ENCODE measurements around the gene IGFBP6.

Gene IGFBP6

DNA sequence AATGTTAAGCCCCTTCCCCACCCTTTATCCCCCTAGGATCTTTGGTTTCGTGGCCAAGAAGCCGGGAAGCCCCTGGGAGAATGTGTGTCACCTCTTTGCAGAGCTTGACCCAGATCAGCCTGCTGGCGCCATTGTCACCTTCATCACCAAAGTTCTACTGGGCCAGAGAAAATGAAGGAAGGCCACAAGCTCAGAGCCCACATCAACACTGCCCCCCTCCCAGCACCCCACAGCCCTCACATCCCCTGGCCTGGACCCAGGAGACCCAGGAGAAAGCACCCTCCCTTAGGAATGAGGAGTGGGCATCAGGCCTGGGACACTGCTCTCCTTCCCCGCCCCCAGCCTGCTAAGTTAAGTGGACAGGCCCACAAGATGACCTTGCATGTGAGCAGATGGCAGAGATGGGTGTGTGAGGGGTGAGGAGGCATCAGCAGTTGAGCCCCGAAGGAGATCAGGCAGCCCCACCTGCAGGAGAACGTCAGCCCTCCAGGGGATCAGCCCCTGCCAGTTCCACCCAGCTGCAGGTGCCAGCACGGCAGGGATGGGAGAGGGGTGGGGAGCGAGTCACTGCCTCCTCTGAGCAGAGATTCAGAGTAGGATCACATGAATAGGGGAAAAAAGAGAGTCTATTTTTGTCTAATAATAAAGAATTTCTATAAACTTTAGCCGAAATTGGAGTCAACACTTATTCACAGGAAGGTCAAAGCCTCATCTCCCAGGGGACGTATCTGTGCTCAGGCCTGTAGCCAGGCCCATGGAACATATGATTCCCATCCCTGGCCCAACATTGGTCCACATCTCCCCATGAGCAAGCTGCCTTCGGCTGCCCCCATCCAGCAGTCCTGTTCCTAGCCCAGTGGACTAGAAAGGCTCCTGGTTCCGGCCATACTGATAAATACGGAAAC is 33.5 kb upstream of the IGFBP6 start:
- ChIA-PET CTCF (interaction anchor here (0.6 to 17.4 kb wide), 12 partner anchors 9 to 205 kb away, joined by 3 to 361 read pairs (median 14); partner anchors contain the start of genes ESPL1, IGFBP6, SOAT2 and SPRYD3), POLR2A (no interaction called here)
- Histone ChIP-seq H3K36me3 (ENCODE audit: control insufficient read depth in 4 of 4, insufficient read depth in 4 of 4, low read length in 3 of 4) (peaks cover 2 to 30% (median 14%) of the 10 kb centered on the region in 4 experiments), H3K27ac (ENCODE audit: insufficient read depth in 1 of 2, low read depth in 1 of 2, low read length in 2 of 2, poor library complexity in 1 of 2, severe bottlenecking in 2 of 2) (no peak overlapping the region), H3K27me3 (replicated peaks in 2 of 5; ENCODE audit: control insufficient read depth in 4 of 5, insufficient read depth in 5 of 5, low read length in 4 of 5) (no peaks in the 10 kb centered on the region), H3K9me3 (ENCODE audit: control extremely low read depth in 1 of 5, control insufficient read depth in 4 of 5, insufficient read depth in 2 of 5, low read depth in 1 of 5, low read length in 4 of 5) (no peaks in the 10 kb centered on the region), H3K4me3 (ENCODE audit: control insufficient read depth in 1 of 7, extremely low read depth in 1 of 7, insufficient read depth in 4 of 7, low read depth in 2 of 7, low read length in 6 of 7) (no peak overlapping the region), H3K4me1 (ENCODE audit: control extremely low read depth in 1 of 4, control insufficient read depth in 4 of 4, insufficient read depth in 4 of 4, low read length in 3 of 4) (peaks cover 0 to 6% (median 0%) of the 10 kb centered on the region in 4 experiments)
- DNase-seq: no peak
- 93% methylated on average over 8 of the region's 13 CpGs for WGBS (ENCODE audit: insufficient coverage)

DNA sequence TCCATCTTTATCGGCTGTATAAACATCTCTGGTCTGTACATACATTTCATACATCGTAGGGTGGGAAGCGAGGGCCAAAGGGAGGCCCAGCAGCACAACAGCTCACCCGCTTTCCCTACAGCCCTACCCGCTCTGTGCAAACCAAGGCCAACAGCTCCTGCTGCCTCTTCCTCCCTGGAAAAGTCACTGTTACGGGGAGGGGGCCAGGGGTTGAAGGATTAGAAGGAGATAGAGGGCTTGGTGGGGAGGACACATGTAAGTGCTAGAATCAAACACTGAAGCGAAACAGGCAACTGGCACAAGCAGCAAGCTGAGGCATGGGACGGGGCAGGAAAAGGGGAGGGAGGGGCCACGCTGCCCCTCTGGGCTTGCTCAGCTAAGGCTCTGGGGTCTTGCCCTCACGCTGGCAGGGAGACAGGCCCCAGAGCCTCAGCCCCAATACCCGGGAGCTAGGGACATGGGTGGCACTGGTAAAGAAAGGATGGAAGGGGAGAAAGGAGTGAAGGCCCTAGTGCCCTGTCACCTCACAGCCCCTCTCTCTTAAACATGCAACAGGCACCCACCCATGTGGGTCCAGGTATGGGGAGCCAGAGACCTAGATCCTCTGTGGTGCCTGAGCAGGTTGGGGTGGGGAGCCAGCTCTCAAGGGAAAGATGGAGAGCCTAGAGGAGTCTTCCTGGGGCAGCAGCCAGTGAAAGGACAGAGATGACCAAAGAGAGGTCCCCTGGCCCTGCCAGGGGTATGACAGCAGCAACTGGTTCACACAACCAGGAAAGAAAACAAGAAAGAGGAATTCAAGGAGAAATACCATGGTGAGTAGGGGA is 32.6 kb upstream of the IGFBP6 start:
- ChIA-PET CTCF (interaction anchor here (0.7 to 17.4 kb wide), 13 partner anchors 8 to 204 kb away, joined by 3 to 361 read pairs (median 10); partner anchors contain the start of genes ESPL1, IGFBP6, SOAT2 and SPRYD3), POLR2A (no interaction called here)
- peaks cover 0 to 6% (median 0%) of the 10 kb centered on the region in 4 experiments for H3K4me1 ChIP-seq (ENCODE audit: control extremely low read depth in 1 of 4, control insufficient read depth in 4 of 4, insufficient read depth in 4 of 4, low read length in 3 of 4)
- H3K27ac ChIP-seq (ENCODE audit: insufficient read depth in 1 of 2, low read depth in 1 of 2, low read length in 2 of 2, poor library complexity in 1 of 2, severe bottlenecking in 2 of 2): no peak overlapping the region
- no peak overlapping the region for H3K4me3 ChIP-seq (ENCODE audit: control insufficient read depth in 1 of 7, extremely low read depth in 1 of 7, insufficient read depth in 4 of 7, low read depth in 2 of 7, low read length in 6 of 7)
- H3K9me3 ChIP-seq (ENCODE audit: control extremely low read depth in 1 of 5, control insufficient read depth in 4 of 5, insufficient read depth in 2 of 5, low read depth in 1 of 5, low read length in 4 of 5): no peaks in the 10 kb centered on the region
- DNase-seq: no peak
- H3K27me3 ChIP-seq (replicated peaks in 2 of 5; ENCODE audit: control insufficient read depth in 4 of 5, insufficient read depth in 5 of 5, low read length in 4 of 5): no peaks in the 10 kb centered on the region
- H3K36me3 ChIP-seq (ENCODE audit: control insufficient read depth in 4 of 4, insufficient read depth in 4 of 4, low read length in 3 of 4): peaks cover 2 to 35% (median 15%) of the 10 kb centered on the region in 4 experiments
- WGBS (ENCODE audit: insufficient coverage): 96% methylated on average over 4 of the region's 11 CpGs

DNA sequence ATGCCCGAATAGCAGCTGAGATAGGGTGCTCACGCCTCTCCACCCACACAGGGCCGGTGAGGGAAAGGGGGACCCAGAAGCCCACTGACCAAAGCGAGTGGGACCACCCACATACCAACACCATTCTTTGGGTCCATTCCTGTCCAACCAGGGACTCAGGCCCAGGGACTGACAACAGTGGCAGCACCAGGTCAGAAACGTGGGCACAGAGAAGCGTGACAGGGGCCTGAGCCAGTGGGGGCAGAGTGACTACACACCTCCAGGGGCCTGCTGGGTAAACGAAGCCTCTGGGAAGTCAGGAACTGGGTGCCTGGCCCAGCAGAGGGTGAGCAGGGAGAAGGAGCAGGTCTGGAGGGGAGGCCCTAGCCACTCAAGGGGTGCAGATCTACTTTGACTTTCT is 32.0 kb upstream of the IGFBP6 start:
- ChIA-PET POLR2A (interaction anchor here (1.4 kb wide), 1 partner anchor 14 kb away, joined by 6 read pairs; the partner anchor contains the start of gene SPRYD3), CTCF (interaction anchor here (0.8 to 17.4 kb wide), 21 partner anchors 8 to 222 kb away, joined by 3 to 361 read pairs (median 5); partner anchors contain the start of genes CSAD, ESPL1, IGFBP6 and SOAT2)
- Histone ChIP-seq H3K4me3 (ENCODE audit: control insufficient read depth in 1 of 7, extremely low read depth in 1 of 7, insufficient read depth in 4 of 7, low read depth in 2 of 7, low read length in 6 of 7) (no peak overlapping the region), H3K27ac (ENCODE audit: insufficient read depth in 1 of 2, low read depth in 1 of 2, low read length in 2 of 2, poor library complexity in 1 of 2, severe bottlenecking in 2 of 2) (no peak overlapping the region), H3K36me3 (ENCODE audit: control insufficient read depth in 4 of 4, insufficient read depth in 4 of 4, low read length in 3 of 4) (peaks cover 2 to 35% (median 16%) of the 10 kb centered on the region in 4 experiments), H3K27me3 (replicated peaks in 2 of 5; ENCODE audit: control insufficient read depth in 4 of 5, insufficient read depth in 5 of 5, low read length in 4 of 5) (no peaks in the 10 kb centered on the region), H3K9me3 (ENCODE audit: control extremely low read depth in 1 of 5, control insufficient read depth in 4 of 5, insufficient read depth in 2 of 5, low read depth in 1 of 5, low read length in 4 of 5) (no peaks in the 10 kb centered on the region), H3K4me1 (ENCODE audit: control extremely low read depth in 1 of 4, control insufficient read depth in 4 of 4, insufficient read depth in 4 of 4, low read length in 3 of 4) (peaks cover 0 to 6% (median 0%) of the 10 kb centered on the region in 4 experiments)
- DNase-seq: no peak
- WGBS (ENCODE audit: insufficient coverage): 88% methylated on average over 3 of the region's 7 CpGs

DNA sequence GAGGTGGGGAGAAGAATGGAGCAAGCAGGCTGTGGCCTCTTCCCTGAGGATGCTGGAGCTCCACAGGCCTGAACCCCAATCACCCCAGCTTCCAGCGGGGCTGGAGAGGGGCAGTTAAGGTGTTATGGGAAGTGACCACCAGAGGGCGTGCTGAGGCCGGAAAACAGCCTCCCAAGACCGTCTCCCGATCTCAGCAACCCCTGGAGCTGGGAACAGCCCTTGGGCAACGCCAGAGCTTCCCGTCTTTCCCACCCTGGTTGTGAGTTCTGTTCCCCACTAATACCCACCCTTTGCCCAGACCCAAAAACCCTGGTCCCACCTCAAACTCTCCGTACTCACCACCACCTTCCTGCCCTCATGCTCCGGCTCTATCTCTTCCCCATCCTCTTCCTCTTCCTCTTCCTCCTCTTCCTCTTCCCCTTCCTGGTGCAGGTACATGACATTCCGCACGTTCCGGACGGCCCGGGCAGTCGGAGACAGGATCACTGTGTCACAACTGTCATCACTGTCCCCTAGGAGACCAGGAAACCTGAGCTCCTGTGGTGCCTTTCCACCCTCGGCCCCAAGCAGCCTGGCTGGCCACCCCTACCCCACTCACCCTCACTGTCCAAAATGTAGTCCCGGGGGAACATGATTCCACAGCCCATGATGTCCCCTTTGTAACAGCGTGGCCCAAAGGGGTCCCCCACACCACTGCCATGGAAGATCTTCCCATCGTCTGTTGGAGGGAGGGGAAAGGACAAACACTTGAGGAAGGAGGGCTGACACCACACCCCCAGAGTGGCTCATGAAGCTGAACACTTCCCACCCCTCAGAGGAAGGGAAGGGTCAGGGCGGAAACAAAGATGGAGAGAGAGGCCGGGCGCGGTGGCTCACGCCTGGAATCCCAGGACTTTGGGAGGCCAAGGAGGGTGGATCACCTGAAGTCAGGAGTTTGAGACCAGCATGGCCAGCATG is 31.2 kb upstream of the IGFBP6 start:
- DNase-seq: peak; percentile 52 to 60 (median 53)
- peaks cover 2 to 41% (median 22%) of the 10 kb centered on the region in 4 experiments for H3K36me3 ChIP-seq (ENCODE audit: control insufficient read depth in 4 of 4, insufficient read depth in 4 of 4, low read length in 3 of 4)
- WGBS (ENCODE audit: insufficient coverage): 30% methylated on average over 17 of the region's 24 CpGs
- no peaks in the 10 kb centered on the region for H3K9me3 ChIP-seq (ENCODE audit: control extremely low read depth in 1 of 5, control insufficient read depth in 4 of 5, insufficient read depth in 2 of 5, low read depth in 1 of 5, low read length in 4 of 5)
- POLR2A ChIA-PET: interaction anchor here (0.6 to 1.4 kb wide), 4 partner anchors 13 to 183 kb away, joined by 3 to 9 read pairs (median 6); partner anchors contain the start of gene SPRYD3
- CTCF ChIA-PET: interaction anchor here (0.8 to 17.4 kb wide), 24 partner anchors 9 to 222 kb away, joined by 3 to 361 read pairs (median 5); partner anchors contain the start of genes CSAD, ESPL1, IGFBP6 and SOAT2
- no peaks in the 10 kb centered on the region for H3K27me3 ChIP-seq (replicated peaks in 2 of 5; ENCODE audit: control insufficient read depth in 4 of 5, insufficient read depth in 5 of 5, low read length in 4 of 5)
- peaks cover 0 to 9% (median 0%) of the 10 kb centered on the region in 4 experiments for H3K4me1 ChIP-seq (ENCODE audit: control extremely low read depth in 1 of 4, control insufficient read depth in 4 of 4, insufficient read depth in 4 of 4, low read length in 3 of 4)
- H3K27ac ChIP-seq (ENCODE audit: insufficient read depth in 1 of 2, low read depth in 1 of 2, low read length in 2 of 2, poor library complexity in 1 of 2, severe bottlenecking in 2 of 2): no peak overlapping the region
- H3K4me3 ChIP-seq (ENCODE audit: control insufficient read depth in 1 of 7, extremely low read depth in 1 of 7, insufficient read depth in 4 of 7, low read depth in 2 of 7, low read length in 6 of 7): no peak overlapping the region

DNA sequence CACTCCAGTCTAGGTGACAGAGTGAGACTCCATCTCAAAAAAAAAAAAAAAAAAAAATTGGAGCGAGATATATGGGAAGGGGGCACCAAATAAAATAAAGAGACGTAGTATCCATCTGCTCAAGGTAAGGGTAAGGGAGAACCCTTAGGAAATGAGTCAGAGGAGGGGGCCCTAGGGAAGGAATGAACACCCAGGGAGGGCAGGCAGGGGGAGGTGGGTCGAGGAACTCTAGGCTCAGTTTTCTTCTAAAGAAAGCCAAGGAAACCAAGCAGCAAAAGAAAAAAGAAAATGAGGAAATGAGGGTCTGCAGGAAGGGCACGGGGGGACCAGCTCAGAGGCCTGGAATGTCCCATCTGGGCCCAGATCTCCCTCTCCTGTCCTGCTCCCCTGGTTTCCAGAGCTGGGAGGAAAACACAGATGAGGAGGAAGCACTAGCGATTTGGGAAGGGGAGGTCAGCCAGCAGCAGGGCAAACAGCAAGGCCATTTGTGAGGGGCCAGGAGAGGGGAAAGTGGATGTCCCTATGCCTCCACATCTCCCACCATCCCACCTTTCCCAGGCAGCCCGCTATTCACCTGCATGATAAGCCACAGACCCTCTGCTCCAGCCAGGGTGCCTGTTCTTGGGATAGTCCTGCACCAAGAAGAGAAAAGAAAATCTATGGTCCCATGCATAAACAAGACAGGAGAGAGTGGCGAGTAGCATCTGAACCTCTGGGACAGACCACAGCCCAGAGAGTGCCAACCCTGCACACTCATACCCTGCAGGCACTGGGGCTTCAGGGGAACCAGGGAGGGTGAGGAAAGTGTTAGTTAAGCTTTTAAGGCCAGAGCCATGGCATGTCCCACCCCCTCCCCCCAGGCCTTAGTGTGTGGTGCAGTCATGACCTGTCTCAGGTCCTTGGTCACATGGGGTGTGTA is 30.1 kb upstream of the IGFBP6 start:
- Histone ChIP-seq H3K4me1 (ENCODE audit: control extremely low read depth in 1 of 4, control insufficient read depth in 4 of 4, insufficient read depth in 4 of 4, low read length in 3 of 4) (peaks cover 0 to 20% (median 4%) of the 10 kb centered on the region in 4 experiments), H3K27me3 (replicated peaks in 2 of 5; ENCODE audit: control insufficient read depth in 4 of 5, insufficient read depth in 5 of 5, low read length in 4 of 5) (no peaks in the 10 kb centered on the region), H3K27ac (ENCODE audit: insufficient read depth in 1 of 2, low read depth in 1 of 2, low read length in 2 of 2, poor library complexity in 1 of 2, severe bottlenecking in 2 of 2) (no peak overlapping the region), H3K9me3 (ENCODE audit: control extremely low read depth in 1 of 5, control insufficient read depth in 4 of 5, insufficient read depth in 2 of 5, low read depth in 1 of 5, low read length in 4 of 5) (no peaks in the 10 kb centered on the region), H3K4me3 (ENCODE audit: control insufficient read depth in 1 of 7, extremely low read depth in 1 of 7, insufficient read depth in 4 of 7, low read depth in 2 of 7, low read length in 6 of 7) (no peak overlapping the region), H3K36me3 (ENCODE audit: control insufficient read depth in 4 of 4, insufficient read depth in 4 of 4, low read length in 3 of 4) (peaks cover 2 to 43% (median 26%) of the 10 kb centered on the region in 4 experiments)
- DNase-seq: no peak
- WGBS (ENCODE audit: insufficient coverage): 100% methylated on average over 3 of the region's 7 CpGs
- CTCF ChIA-PET: interaction anchor here (1.0 to 17.4 kb wide), 14 partner anchors 10 to 131 kb away, joined by 3 to 361 read pairs (median 12); partner anchors contain the start of genes CSAD, IGFBP6, SOAT2 and SPRYD3
- POLR2A ChIA-PET: interaction anchor here (0.8 to 2.1 kb wide), 3 partner anchors 12 to 107 kb away, joined by 3 to 5 read pairs (median 4); partner anchors contain the start of genes SOAT2 and SPRYD3

All from common myeloid progenitor, CD34-positive (primary cell).